HCT116 (cell line): ENCODE results near the gene NPHS1. TPM values are rescaled to one million over a fixed set of nuclear protein-coding genes. Genes with fewer than 3 reads are reported as not detected.

Experiments used
- ATAC-seq: fragments of 200-7000 bp; cut with Tn5 transposase; 2 replicates; pipeline ENCODE4 v1.9.1; 2020; ENCODE audit warnings: mild to moderate bottlenecking, moderate library complexity
- BruUV-seq: library from RNA; stranded (reverse); fragments of 400-500 nt; replicated peaks from 2 replicates; lab custom pipeline; 2021; lab: Mats Ljungman, UMichigan
- CTCF ChIA-PET: fragments of 300-600 bp; sonication (Branson Sonifier 250); formaldehyde crosslinking; loops from one replicate; lab custom pipeline; 2021; ENCODE audit warnings: antibody characterized with exemption; lab: Charles Lee
- POLR2A ChIA-PET: fragments of 300-600, 350-600 bp; sonication (Branson Sonifier 250); formaldehyde crosslinking; loops from one replicate; lab custom pipeline; 2021; ENCODE audit warnings: antibody characterized with exemption; lab: Charles Lee
- RAD21 ChIA-PET, 2 experiments: fragments of 300-600 bp; sonication (Branson Sonifier 250); formaldehyde crosslinking; loops; one replicate each; lab custom pipeline; 2023; ENCODE audit warnings: low total read pairs in 2 of 2; ENCODE audit not compliant: uncharacterized antibody in 2 of 2, unreplicated experiment in 2 of 2, low non-redundant PET in 1 of 2; lab: Charles Lee
- DNase-seq: peaks from one replicate; pipeline ENCODE4 v3.0.0-alpha.2; 2010; ENCODE audit warnings: low read depth, low spot score
- H2AFZ ChIP-seq: fragments of 200-600 bp; shearing (Covaris generic), sonication (generic); 2 replicates; pipeline ENCODE4 v1.6.1; 2017; ENCODE audit warnings: low read depth, mixed run types, mixed read lengths, antibody characterized with exemption, low read length; ENCODE audit not compliant: poor library complexity, severe bottlenecking
- H3K27ac ChIP-seq: 2 replicates; pipeline ENCODE4 v1.5.1; 2012; ENCODE audit warnings: low read depth, low read length
- H3K27me3 ChIP-seq: fragments of 200-600 bp; sonication (generic); 2 replicates; pipeline ENCODE4 v1.6.1; 2016; ENCODE audit warnings: mixed run types, low read length, mixed read lengths; ENCODE audit not compliant: insufficient read depth
- H3K36me3 ChIP-seq, 2 experiments: fragments of 200-500 bp in 1 of 2; fragments of 200-600 bp in 1 of 2; sonication (Bioruptor generic) in 1 of 2; sonication (generic) in 1 of 2; 2 replicates each; pipeline versions ENCODE4 v1.5.1 to v1.6.1; 2014 to 2016; ENCODE audit warnings: low read length in 2 of 2, inconsistent platforms in 1 of 2, mixed read lengths in 1 of 2, mixed run types in 1 of 2; ENCODE audit not compliant: insufficient read depth in 2 of 2, control insufficient read depth in 1 of 2
- H3K4me1 ChIP-seq, 2 experiments: fragments of 200-600 bp in 1 of 2; sonication (generic) in 1 of 2; 2 replicates each; pipeline versions ENCODE4 v1.5.1 to v1.6.1; 2012 to 2017; ENCODE audit warnings: low read length in 2 of 2, inconsistent platforms in 1 of 2, mild to moderate bottlenecking in 1 of 2, mixed read lengths in 1 of 2, mixed run types in 1 of 2, moderate library complexity in 1 of 2; ENCODE audit not compliant: insufficient read depth in 2 of 2, control insufficient read depth in 1 of 2
- H3K4me2 ChIP-seq: fragments of 200-600 bp; sonication (generic); 2 replicates; pipeline ENCODE4 v1.6.1; 2017; ENCODE audit warnings: mixed run types, low read length, mixed read lengths
- H3K4me3 ChIP-seq, 2 experiments: fragments of 200-600 bp in 1 of 2; sonication (generic) in 1 of 2; replicated peaks in 1 of 2; 2 replicates each; pipeline ENCODE4 v1.5.1; 2011 to 2016; ENCODE audit warnings: low read length in 2 of 2, control low read depth in 1 of 2, low read depth in 1 of 2, mild to moderate bottlenecking in 1 of 2, mixed read lengths in 1 of 2, mixed run types in 1 of 2
- H3K79me2 ChIP-seq: fragments of 200-600 bp; sonication (generic); 2 replicates; pipeline ENCODE4 v1.6.1; 2017; ENCODE audit warnings: mild to moderate bottlenecking, mixed run types, low read length, moderate library complexity, mixed read lengths; ENCODE audit not compliant: insufficient read depth
- H3K9ac ChIP-seq: fragments of 200-600 bp; sonication (generic); 2 replicates; pipeline ENCODE4 v1.6.1; 2016; ENCODE audit warnings: low read length, mixed read lengths
- H3K9me2 ChIP-seq: fragments of 200-600 bp; sonication (generic), shearing (Covaris generic); 2 replicates; pipeline ENCODE4 v1.6.1; 2017; ENCODE audit warnings: mixed run types, mild to moderate bottlenecking, moderate library complexity; ENCODE audit not compliant: insufficient read depth
- H3K9me3 ChIP-seq, 2 experiments: fragments of 200-500 bp in 1 of 2; fragments of 200-600 bp in 1 of 2; sonication (Bioruptor generic) in 1 of 2; sonication (generic) in 1 of 2; 2 replicates each; pipeline ENCODE4 v1.6.1; 2014 to 2017; ENCODE audit warnings: low read length in 2 of 2, mixed read lengths in 2 of 2, inconsistent platforms in 1 of 2, low read depth in 1 of 2, mild to moderate bottlenecking in 1 of 2, mixed run types in 1 of 2, moderate library complexity in 1 of 2; ENCODE audit not compliant: control insufficient read depth in 1 of 2, insufficient read depth in 1 of 2
- H4K20me1 ChIP-seq: fragments of 200-600 bp; sonication (generic), shearing (Covaris generic); 2 replicates; pipeline ENCODE4 v1.6.1; 2017; ENCODE audit warnings: mixed run types, mild to moderate bottlenecking, moderate library complexity; ENCODE audit not compliant: insufficient read depth
- EGR1 ChIP-seq: IDR thresholded peaks from 2 replicates; pipeline ENCODE4 v1.6.1; 2012; ENCODE audit warnings: low read depth
- EZH2 ChIP-seq: fragments of 200-600 bp; sonication (generic); IDR thresholded peaks from 2 replicates; pipeline ENCODE4 v1.6.1; 2017; ENCODE audit warnings: antibody characterized with exemption, mixed run types
- JUND ChIP-seq: IDR thresholded peaks from 2 replicates; pipeline ENCODE4 v1.6.1; 2012
- MAX ChIP-seq: IDR thresholded peaks from 2 replicates; pipeline ENCODE4 v1.6.1; 2012
- REST ChIP-seq: IDR thresholded peaks from 2 replicates; pipeline ENCODE4 v1.6.1; 2012; ENCODE audit warnings: low read depth
- SP1 ChIP-seq: IDR thresholded peaks from 2 replicates; pipeline ENCODE4 v1.6.1; 2012; ENCODE audit warnings: low read depth
- YY1 ChIP-seq: IDR thresholded peaks from 2 replicates; pipeline ENCODE4 v1.6.1; 2011; ENCODE audit warnings: low read length, low read depth, moderate library complexity, mild to moderate bottlenecking; ENCODE audit not compliant: insufficient replicate concordance; ENCODE audit errors: extremely low read depth
- ZBTB33 ChIP-seq: IDR thresholded peaks from 2 replicates; pipeline ENCODE4 v1.6.1; 2011; ENCODE audit warnings: mild to moderate bottlenecking, low read length, moderate library complexity; ENCODE audit not compliant: insufficient replicate concordance; ENCODE audit errors: extremely low read depth
- intact Hi-C: fragments of 100-400 bp; cut with micrococcal nuclease; formaldehyde crosslinking; loops from 2 replicates; pipeline ENCODE4 v1.10.0; 2022
- total RNA-seq: library from RNA; stranded (reverse); gene quantifications from one replicate; pipeline ENCODE4 v1.2.1, GENCODE V29; 2021; ENCODE audit not compliant: unreplicated experiment

Gene NPHS1
- total RNA-seq, 1 experiment from 2014 or later = 0.57 TPM

- H2AFZ ChIP-seq = no peak overlapping the region
- H3K4me3 ChIP-seq = no peak overlapping the region
- intact Hi-C loops = no loop called here
- ChIA-PET RAD21 (interaction anchor here in 1 of 2 experiments (0.6 kb wide), 1 partner anchor 96 kb away, joined by 3 read pairs; no protein-coding TSS in a partner anchor), POLR2A (no interaction called here), CTCF (no interaction called here)
- H4K20me1 ChIP-seq = no peaks in the 10 kb centered on the region
- ATAC-seq (no peak), DNase-seq (no peak)
- no TSS peak for BruUV-seq
- no peaks in the 10 kb centered on the region for H3K9me2 ChIP-seq
- H3K79me2 ChIP-seq = no peaks in the 10 kb centered on the region
- H3K36me3 ChIP-seq = no peaks in the 10 kb centered on the region
- no peak overlapping the region for H3K27ac ChIP-seq
- peaks cover 0 to 8% of the 10 kb centered on the region in 2 experiments; a peak in 2 of 4 replicates for H3K4me1 ChIP-seq
- no peaks in the 10 kb centered on the region for H3K9me3 ChIP-seq
- H3K27me3 ChIP-seq = no peaks in the 10 kb centered on the region; the same call in 1 of the 2 replicates
- no peak overlapping the region for H3K4me2 ChIP-seq
- TF ChIP-seq EGR1 = no peak
- TF ChIP-seq ZBTB33 = no peak
- TF ChIP-seq MAX = no peak
- TF ChIP-seq EZH2 = no peak
- no peak for TF ChIP-seq SP1
- no peak for TF ChIP-seq JUND
- TF ChIP-seq REST = no peak
- no peak for TF ChIP-seq YY1
- no peak overlapping the region for H3K9ac ChIP-seq
Observed at GRCh38 chr19:35818445-35818844, 33.9 kb downstream of the NPHS1 start.
